Measurements from ENCODE around the gene IL1RAPL1.
"Not testable (repeated sequence)": the region's sequence is repeated elsewhere in the genome, so short reads cannot be mapped to it uniquely, and the experiment has no call there.

IL1RAPL1 gene

GRCh38 chrX:28638775-28639174, 51.5 kb downstream of the IL1RAPL1 start:
- no peak for DNase-seq

GRCh38 chrX:28639451-28639850, 52.2 kb downstream of the IL1RAPL1 start:
- no peak for DNase-seq

GRCh38 chrX:28649541-28649940, 62.3 kb downstream of the IL1RAPL1 start:
- no peak for DNase-seq

- DNase-seq: no peak
Measured at GRCh38 chrX:28651186-28651585, 63.9 kb downstream of the IL1RAPL1 start.

GRCh38 chrX:28659269-28659668, 72.0 kb downstream of the IL1RAPL1 start:
- DNase-seq: no peak

- DNase-seq: no peak
Measured at GRCh38 chrX:28665778-28666177, 78.5 kb downstream of the IL1RAPL1 start.

GRCh38 chrX:28668303-28668702, 81.1 kb downstream of the IL1RAPL1 start:
- DNase-seq: no peak

GRCh38 chrX:28668957-28669356, 81.7 kb downstream of the IL1RAPL1 start:
- no peak for DNase-seq

GRCh38 chrX:28670074-28670473, 82.8 kb downstream of the IL1RAPL1 start:
- no peak for DNase-seq

GRCh38 chrX:28675173-28675572, 87.9 kb downstream of the IL1RAPL1 start:
- DNase-seq: no peak

- no peak for DNase-seq
Measured at GRCh38 chrX:28693101-28693500, 105.9 kb downstream of the IL1RAPL1 start.

- no peak for DNase-seq
Measured at GRCh38 chrX:28697732-28698131, 110.5 kb downstream of the IL1RAPL1 start.

GRCh38 chrX:28701222-28701621, 114.0 kb downstream of the IL1RAPL1 start:
- DNase-seq: no peak

GRCh38 chrX:28706964-28707363, 119.7 kb downstream of the IL1RAPL1 start:
- DNase-seq: no peak

GRCh38 chrX:28709421-28709820, 122.2 kb downstream of the IL1RAPL1 start:
- no peak for DNase-seq

GRCh38 chrX:28717864-28718263, 130.6 kb downstream of the IL1RAPL1 start:
- DNase-seq: no peak

GRCh38 chrX:28718450-28718849, 131.2 kb downstream of the IL1RAPL1 start:
- DNase-seq: no peak

- DNase-seq: no peak
Measured at GRCh38 chrX:28719620-28720019, 132.4 kb downstream of the IL1RAPL1 start.

- DNase-seq: no peak
Measured at GRCh38 chrX:28752330-28752729, 165.1 kb downstream of the IL1RAPL1 start.

GRCh38 chrX:28756175-28756574, 168.9 kb downstream of the IL1RAPL1 start:
- no peak for DNase-seq

GRCh38 chrX:28756647-28757046, 169.4 kb downstream of the IL1RAPL1 start:
- DNase-seq: no peak

- no peak for DNase-seq
Measured at GRCh38 chrX:28757290-28757689, 170.0 kb downstream of the IL1RAPL1 start.

- DNase-seq: not testable (repeated sequence)
Measured at GRCh38 chrX:28766561-28766960, 179.3 kb downstream of the IL1RAPL1 start.

GRCh38 chrX:28773807-28774206, 186.6 kb downstream of the IL1RAPL1 start:
- DNase-seq: no peak

- no peak for DNase-seq
Measured at GRCh38 chrX:28787206-28787605, 200.0 kb downstream of the IL1RAPL1 start.

- not testable (repeated sequence) for DNase-seq
Measured at GRCh38 chrX:28800671-28801070, 213.4 kb downstream of the IL1RAPL1 start.

Data from CD4-positive, alpha-beta T cell treated with Interleukin-10 for 1 hour (primary cell).